ENCODE measurements around the gene TRIO.

TRIO gene

DNA sequence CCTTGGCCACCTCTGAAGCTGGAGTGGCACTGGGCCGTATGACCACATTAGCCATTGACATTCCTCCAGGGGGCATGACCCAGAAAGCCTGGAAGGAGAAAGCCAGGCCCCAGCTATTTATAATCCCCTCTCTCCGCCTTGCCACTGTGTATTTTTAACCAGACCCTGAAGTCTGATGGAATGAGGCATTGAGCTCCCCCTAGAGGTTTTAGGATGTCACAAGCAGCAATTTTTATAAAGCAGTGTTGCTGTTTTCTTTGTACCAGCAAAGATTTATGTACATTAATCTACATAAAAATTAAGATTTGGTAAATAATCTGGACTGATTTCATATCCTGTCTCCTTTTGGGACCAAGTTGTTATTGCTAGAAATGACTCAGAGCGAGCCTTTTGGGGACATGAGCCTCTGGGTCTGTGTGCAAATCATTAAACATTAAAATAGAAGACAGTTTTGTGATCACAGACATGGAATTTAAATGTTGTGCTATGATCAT is 127.1 kb downstream of the TRIO start:
- peak; percentile 75 for DNase-seq

DNA sequence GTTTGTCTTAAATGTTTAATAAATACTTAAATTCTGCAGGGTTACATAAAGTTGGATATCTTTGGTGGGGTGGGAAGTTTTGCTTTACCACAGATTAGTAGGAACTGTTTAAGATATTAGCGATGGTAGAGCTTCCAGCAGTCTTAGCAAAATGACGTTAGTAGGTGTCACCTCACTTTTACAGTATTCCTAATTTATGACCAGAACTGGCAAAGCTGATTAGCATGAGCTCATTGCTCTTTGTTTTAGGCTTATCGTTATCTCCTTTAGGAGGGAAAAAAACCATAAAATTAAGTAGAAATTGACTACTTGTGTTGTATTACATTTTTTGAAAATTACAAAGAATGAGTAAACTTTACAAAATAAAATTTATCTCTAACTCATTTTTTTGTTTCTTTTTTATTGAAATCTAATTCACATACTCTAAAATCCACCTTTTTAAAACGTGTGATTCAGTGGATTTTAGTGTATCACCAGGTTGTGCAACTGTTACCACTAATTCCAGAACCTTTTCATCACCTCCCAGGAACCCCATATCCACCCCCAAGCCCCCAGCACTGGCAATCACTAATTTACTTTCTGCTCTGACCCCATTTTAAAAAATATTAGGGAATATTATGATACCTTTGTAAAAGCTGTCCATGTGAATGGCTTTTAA is 129.5 kb downstream of the TRIO start:
- no peak for DNase-seq

DNA sequence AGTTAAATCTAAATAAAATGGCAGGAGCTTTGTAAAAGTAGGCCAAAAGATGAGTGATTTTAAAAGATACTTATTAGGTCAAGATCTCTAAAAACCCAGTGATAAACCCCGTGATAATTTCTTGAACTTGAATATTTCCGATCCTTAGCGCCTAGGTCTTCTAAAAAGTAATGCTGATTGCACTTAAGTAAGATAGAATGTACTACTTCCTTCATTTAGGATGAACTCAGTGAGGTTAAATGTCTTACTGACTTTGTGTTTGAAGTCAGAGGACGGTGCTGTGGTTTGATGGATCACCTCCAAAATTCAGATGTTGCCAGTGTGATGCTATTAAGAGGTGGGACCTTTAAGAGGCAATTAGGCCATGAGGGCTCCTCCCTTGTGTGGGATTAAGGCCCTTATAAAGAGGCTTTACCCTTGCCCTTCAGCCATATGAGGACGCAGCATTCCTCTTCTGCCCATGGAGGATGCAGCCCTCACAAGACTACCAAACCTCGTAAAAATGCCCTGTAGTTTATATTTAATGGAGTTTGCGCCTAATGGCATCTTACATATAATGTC is 130.1 kb downstream of the TRIO start:
- no peak for DNase-seq

DNA sequence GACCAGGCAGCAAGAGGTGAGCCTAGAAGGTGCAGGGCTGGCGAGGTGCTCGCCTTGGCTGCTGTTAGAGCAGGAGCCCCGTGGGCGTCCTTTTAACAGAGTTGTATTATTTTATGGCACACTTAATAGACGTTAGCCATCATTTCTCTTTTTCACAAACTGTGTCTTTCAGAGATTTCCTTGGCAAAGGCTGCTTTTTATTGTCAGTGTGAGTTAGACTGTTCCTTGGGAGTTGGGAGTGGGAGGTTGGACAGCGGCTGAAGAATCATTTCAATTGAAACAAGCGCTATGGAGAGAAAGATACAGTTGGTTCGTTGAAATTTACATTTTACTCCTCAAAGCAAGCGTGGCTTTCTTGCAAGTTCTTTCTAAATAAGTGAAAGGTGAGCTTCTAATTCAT is 133.2 kb downstream of the TRIO start:
- no peak for DNase-seq

DNA sequence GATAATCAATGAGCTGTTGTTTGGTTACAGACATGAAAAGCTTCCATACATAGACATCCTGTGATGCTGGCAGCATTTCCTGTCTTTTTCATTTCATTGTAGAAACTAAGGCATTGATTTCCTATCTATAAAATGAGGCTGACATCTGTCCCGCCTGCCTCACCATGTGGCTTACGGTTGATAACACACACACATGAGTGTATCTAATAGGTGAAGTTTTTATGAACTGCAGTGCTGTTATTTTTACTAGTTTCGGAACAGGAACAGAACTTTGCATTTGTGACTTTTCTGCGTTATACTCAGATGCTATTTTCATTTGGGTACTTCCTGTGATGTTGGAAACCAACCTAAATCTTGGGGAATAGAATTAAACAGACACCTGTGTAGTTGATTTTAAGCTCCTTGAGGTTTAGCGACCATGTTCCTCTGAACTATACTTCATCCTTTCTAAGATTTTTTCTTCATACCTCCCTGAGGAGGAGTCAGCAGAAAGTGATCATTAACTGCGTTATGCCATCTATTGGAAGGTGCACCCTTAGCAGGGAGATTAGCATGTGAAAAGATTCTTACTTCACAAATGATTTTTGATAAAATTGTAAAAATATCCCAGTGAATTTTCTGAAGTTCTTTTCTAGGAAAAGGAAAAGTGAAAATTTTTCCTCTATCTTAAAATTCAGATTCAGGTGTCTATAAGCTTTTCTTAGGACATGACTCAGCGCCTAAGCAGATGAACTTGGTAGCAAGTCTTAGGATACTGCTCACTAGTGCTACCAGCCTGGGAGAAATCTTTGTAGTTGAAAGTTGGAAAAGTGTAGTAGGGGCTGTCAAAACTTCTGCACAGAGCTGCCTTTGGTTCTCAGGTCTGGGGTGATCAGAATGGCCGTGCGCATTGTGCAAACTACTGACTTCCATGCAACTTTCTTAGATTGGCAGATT is 134.5 kb downstream of the TRIO start:
- DNase-seq, result no peak

DNA sequence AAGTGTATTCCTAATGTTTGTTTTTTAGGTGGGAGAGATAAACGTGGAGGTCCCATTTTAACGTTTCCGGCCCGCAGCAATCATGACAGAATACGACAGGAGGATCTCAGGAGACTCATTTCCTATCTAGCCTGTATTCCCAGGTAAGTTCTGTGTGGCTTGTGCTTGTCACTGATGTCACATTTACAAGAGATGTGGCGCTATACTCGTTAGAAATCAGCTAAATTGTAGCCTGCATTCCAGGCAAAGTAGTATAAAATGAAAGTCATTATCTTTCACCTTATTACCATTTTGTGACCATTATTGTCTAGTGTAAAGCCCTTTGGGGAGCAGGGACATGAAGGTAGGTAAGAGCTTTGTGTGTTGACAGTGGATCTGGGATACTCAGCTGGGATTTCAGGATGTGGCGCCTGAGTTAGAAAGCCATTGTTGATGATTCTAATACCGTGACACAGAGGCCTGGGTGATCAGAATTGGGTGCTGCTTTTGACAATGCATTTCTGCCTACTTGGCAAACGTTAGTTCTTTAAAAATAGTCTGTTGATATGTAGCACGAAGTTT is 137.2 kb downstream of the TRIO start:
- DNase-seq, result no peak

DNA sequence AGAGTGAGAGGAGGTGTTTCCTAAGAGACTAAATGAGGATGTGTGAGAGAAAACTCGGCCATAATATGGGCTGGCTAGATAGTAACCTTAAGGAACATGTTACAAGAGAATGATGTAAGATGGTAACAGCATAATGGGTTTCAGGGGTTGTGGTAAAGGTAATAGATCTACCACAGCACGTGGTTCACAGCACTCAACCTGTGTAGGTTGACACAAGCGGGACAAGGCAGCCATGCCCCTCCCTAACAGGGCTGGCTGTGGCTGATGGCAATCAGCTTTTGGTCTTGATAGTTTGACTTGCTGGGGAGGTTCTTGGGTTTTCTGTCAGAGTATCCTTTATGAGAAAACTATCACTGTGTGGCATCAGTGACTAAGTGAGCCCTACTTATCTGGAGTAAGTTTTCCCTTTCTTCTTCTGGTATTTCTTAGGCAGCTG is 138.6 kb downstream of the TRIO start:
- no peak for DNase-seq

DNA sequence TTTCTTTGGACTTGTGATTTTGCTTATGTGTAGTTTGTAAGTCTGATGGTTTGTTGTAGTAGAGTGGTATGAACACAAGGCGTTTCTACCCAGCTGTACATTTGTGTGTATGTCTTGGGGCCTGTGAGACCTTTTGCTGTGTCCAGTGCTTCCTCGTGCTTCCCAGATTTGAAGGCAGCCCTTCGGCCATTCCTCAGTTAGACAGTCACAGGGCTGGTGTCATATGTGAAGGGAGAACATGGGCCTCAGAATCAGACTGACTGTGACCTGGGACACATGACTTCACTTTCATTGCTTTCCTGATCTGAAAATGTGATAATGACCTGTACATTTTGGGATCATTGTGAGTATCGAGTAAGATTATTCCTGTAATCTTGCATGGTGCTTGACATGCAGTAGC is 140.0 kb downstream of the TRIO start:
- DNase-seq, result no peak

DNA sequence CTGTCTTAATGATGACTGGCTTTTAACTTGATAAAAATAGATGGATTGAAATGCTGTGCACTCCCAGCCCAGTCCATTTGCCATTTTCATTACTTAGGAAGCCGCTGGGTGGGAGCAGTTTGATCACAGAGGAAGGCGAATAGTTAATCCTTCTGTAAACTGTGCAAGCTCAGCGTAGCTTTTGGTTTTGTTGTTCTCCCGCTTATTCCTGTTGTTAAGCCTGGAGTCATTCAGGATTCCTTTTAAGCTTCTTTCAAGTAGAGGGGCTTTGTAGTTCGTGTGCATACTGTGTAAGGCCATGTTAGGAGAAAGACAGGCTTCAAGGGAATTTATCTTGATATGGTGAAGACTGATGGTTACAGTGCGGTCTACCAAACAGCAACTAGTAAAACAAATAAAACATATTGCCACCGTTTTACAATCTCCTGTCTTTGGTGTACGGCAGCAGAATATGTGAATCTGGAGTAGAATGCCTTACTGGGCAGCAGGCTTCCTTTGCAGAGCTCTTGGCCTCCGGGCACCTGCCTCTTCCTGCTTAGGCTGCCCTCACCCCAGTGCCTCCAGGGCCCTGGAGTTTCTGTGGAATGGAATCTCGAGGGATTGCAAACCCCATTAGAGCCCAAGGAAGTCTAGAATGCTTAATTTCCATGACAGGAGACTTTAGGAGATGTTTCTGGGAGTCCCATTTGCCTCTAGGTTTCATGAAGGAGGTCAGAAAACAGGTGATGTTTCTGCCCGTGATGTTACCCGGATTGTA is 141.4 kb downstream of the TRIO start:
- DNase-seq, result no peak

DNA sequence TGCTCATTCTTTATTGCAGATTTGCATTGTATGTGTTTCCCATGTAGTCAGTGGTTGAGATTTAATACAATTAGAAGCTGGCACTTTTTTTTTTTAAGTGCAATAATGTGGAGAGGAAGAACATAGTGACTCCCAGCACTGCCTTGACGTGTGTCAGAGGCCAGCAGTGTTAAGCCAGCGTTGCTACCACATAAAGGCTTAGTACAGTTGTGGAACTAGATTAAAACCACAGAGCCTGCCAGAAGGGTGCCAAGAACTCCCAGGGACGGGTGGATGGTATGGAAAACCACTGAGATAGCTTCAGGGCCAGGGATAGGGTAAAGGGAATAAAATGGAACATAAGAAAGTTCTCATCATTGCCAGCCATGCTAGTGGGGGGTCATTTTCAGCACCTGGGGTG is 142.9 kb downstream of the TRIO start:
- no peak for DNase-seq

DNA sequence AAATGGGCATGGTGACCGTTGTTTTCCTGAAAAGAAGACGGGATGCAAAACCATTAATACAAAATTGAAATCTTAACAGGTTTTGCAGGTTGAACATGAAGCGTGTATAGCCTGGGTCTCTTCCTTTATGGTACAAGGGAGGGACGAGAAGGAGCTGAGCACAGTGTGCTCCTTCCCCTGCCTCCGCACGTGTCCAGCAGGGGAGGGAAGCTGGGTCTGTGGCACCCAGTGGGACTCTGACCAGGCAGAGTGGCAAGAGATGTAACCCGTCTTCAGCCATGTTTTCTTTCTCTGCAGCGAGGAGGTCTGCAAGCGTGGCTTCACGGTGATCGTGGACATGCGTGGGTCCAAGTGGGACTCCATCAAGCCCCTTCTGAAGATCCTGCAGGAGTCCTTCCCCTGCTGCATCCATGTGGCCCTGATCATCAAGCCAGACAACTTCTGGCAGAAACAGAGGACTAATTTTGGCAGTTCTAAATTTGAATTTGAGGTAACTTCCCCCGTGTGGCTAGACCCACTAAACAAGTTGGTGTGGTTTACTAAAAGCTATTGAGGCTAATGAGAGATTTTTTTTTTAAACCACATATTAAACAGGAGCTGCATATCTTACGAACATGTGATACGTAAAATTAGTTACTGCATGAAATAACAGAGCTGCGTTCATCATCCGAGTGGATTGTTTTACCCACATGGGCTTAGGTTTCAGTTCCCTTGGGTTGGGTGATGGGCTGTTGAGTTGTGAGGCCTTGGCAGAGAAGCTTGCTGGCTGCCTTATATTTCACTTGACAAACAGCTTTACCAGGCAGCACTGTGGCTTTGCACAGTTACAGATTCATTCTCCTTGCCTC is 143.7 kb downstream of the TRIO start:
- DNase-seq, result no peak

DNA sequence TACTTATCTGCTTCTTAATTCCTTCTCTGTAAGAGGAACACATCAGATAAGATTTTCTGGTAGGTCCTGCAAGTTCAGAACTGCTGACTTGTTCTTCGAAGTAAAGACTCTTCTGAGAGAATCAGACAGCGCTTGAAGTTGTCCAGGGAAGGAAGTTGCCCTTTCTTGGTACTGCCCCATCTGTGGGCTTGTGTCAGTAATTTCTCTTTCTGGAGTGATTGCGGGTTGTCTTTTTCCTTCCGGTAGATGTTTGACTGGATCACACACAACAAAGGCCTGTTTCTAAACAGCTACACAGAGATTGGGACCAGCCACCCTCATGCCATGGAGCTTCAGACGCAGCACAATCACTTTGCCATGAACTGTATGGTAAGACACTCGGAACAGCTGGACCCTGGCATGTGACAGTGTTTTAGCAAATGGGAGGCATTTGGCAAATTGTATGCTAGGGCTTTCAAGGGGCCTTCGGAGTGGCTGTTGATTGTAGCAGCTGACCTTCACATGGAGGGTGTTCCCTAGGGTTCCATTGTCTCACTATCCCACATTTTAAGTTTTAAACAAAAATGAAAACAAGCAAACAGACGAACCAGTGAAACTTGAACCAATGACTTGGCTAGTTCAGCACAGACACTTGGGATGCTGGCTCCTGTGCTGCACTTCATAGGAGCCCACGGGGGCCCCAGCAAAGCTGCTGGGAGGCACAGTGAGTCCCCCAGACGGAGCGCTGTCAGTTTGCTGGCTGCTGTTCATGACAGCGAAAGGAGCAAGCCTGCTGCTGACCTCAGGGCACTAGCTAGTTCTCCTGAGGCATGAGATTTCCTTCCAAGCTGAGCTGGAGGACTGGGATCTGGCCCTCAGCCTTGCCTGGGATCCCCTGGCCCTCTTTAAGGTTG is 149.9 kb downstream of the TRIO start:
- DNase-seq, result no peak

DNA sequence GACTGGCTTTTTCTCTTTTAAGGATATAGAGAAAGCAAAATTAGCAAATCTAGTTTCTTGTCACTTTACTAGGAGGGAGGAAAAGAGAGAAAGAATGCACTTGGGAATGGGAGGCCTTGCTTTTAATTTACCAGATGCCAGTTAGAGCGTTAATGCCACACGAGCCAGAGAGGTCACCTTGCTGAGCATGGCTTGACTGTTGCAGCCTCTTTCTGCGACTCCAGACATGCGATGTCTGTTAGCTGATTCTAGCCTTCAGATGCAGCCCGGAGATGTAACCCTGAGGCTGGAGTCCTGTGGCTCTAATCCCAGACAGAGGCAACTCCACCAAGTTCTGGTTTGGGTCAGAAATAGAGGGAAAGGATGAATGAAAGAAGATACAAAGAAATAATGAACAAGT is 152.5 kb downstream of the TRIO start:
- DNase-seq, result no peak

DNA sequence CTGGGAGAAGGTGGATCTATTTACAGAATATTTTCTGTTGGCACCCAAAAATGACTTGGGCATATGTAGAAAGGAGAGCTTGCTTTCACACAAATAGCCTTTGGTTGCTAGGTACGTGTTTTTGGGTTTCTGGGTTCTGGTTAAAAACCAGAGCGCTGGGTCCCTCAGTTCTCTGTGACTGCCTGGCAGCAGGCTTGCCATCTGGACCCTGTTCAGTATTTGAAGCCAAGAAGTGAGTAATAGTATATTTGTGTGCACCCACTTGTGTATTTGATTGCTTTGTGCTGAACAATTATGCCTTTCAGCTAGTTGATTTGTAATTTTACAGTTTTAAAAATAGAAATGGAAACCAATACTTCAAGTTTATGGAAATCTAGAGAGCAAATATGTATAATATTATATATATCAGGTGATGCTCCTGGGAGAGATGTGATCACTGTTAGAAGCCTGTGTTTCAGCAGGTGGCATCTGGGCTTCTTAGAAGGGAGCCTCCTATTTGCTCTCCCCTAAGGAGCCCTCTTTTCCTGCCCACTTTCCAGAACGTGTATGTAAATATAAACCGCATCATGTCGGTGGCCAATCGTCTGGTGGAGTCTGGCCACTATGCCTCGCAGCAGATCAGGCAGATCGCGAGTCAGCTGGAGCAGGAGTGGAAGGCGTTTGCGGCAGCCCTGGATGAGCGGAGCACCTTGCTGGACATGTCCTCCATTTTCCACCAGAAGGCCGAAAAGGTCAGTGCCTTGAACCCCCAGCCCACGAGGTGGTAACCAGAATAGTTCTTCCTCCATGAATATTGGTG is 153.6 kb downstream of the TRIO start:
- DNase-seq, result no peak

DNA sequence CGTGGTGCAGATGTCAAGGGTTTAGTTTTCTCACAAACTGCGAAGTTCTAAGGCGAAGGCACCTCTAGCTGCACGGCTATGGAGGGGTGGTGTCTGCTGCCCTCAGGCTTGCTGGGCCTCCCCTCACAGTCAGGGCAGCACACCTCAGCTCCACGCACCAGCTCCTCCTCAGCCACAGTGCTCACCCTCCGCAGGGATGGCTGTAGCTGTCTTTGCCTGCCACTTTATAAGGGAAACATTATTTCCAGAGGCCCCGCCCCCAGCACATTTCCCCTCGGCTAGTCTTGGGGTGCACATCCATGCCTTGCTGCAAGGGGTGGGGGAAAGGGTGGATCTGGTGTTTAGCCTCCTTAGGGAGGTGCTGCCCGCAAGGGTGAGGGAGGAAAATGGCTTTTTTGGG is 154.6 kb downstream of the TRIO start:
- DNase-seq, result no peak

DNA sequence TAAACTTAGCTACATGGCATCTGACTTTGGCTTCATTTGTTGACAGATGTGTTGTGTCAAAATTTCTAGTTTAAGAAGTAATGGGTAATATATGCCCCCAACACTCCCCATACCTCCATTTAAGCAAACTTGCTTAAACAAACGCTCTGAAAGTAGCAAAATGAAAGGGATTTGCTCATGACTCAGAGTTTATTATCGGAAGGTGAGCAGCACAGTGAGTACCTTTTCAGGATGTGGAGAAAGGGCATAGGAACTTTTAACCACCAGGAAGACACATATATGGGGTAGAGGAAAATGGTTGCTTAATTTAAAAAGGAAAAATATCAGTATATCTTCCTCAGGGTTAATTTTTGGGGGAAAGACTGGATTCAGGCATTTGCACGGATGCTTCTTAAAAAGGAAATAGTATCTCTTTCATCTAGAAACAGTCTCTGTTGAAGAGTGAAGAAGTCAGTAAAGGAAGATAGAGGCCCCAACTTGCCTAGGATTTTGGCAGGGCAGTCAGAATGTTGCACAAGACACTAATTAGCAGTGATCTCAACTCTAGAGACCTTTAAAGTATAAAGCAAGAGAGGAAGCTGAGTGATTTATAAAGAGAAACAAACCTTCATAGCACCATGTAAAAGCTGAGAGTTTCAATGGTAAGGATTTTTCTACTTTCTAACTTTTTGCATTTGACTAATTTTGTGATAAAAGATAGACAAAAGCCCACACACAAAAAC is 155.1 kb downstream of the TRIO start:
- no peak for DNase-seq

DNA sequence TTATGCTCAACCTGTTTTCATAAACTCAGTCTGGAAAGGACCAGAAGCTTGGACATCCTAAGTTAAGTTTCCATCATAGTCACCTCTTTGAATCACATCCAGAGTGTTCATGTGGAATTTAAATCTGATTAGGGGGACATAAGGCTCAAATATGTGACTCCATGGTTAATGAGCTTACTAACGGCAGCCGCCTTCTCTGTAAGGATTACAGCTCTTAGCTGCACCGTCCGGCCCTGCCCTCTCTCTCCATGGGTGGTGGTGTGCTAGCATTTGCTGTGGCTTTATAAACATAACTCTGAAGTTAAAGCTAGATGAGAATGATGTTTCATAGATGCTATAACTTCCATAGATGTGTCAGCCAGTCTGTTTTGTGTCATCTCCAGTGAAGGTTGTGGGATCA is 156.5 kb downstream of the TRIO start:
- no peak for DNase-seq

DNA sequence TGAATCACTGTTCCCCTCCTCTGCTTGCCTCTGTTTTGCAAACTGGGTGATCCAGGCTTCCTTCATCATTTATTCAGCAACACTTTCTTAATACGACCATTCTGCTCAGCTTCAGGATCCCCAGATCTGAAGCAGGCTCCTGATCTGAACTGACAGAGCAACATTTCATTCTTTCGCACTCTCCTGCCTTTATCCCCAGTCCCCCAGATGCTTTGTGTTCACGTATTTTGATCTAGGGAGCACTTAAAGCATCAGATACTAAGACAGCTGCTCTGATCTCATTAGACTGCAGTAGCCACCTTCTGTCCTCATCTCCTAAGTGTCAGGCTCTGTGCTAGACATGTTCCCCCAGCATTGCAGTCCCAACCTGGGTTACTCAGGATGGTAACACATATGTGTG is 158.0 kb downstream of the TRIO start:
- no peak for DNase-seq

DNA sequence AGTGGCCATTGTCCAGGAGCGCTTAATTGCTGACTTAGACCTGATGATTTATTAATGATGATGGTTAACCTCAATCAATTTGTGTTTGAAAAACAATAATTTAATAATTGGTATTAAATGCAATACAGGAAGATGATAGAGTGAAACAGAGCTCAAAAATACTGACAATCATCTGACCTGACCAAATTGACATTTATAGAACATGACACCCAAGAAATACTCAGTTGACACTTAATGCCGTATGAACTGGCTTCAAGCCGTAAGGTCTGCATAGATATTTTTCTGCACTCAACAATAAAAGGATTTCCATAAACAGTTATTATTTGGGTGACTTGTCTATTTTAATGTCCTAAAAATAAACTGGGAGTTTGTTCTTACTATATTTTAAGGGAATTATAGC is 159.2 kb downstream of the TRIO start:
- DNase-seq, result no peak

All from NCI-H146 (cell line).